Heart left ventricle (tissue), 16 donors: ENCODE data around the gene COPS8. TPM values are rescaled to one million over a fixed set of nuclear protein-coding genes. Genes with fewer than 3 reads are reported as not detected.

Experiments
- ATAC-seq, 4 donors: fragments of 200-7000 bp; cut with Tn5 transposase; one replicate each; pipeline ENCODE4 v1.9.1; 2020 to 2022; ENCODE audit warnings: moderate library complexity in 4 of 4, mild to moderate bottlenecking in 3 of 4, moderate number of reproducible peaks in 1 of 4
- DNase-seq, 5 donors: peaks; one replicate each; pipeline ENCODE4 v3.0.0-alpha.2; 2020
- H3K27ac ChIP-seq, 12 donors: fragments of 200-600 bp; sonication (generic) in 4 of 12; one replicate each; pipeline versions ENCODE4 v1.5.0 to v1.8.0; 2016 to 2022; ENCODE audit warnings: mild to moderate bottlenecking in 2 of 12
- H3K27me3 ChIP-seq, 9 donors: fragments of 200-600 bp; sonication (generic) in 2 of 9; one replicate each; pipeline versions ENCODE4 v1.5.1 to v1.8.0; 2016 to 2022; ENCODE audit warnings: mild to moderate bottlenecking in 3 of 9
- H3K36me3 ChIP-seq, 9 donors: fragments of 200-600 bp; sonication (generic) in 2 of 9; one replicate each; pipeline versions ENCODE4 v1.5.0 to v1.8.0; 2018 to 2022; ENCODE audit warnings: mild to moderate bottlenecking in 2 of 9
- H3K4me1 ChIP-seq, 12 donors: fragments of 200-600 bp; sonication (generic) in 4 of 12; one replicate each; pipeline versions ENCODE4 v1.5.0 to v1.8.0; 2016 to 2022; ENCODE audit warnings: mild to moderate bottlenecking in 3 of 12
- H3K4me3 ChIP-seq, 12 donors: fragments of 200-600 bp; sonication (generic) in 4 of 12; one replicate each; pipeline versions ENCODE4 v1.5.0 to v1.8.0; 2017 to 2022; ENCODE audit warnings: mild to moderate bottlenecking in 9 of 12, moderate library complexity in 4 of 12
- H3K9me3 ChIP-seq, 12 donors: fragments of 200-600 bp; sonication (generic) in 4 of 12; one replicate each; pipeline versions ENCODE4 v1.5.0 to v1.8.0; 2016 to 2022; ENCODE audit warnings: mild to moderate bottlenecking in 1 of 12
- CTCF ChIP-seq, 12 donors: fragments of 200-600 bp; sonication (generic) in 4 of 12; IDR thresholded peaks; one replicate each; pipeline versions ENCODE4 v1.5.0 to v1.8.0; 2018 to 2022; ENCODE audit warnings: antibody characterized with exemption in 12 of 12, mild to moderate bottlenecking in 5 of 12
- POLR2A ChIP-seq, 2 donors: fragments of 450-650 bp; IDR thresholded peaks; one replicate each; pipeline ENCODE4 v1.6.1; 2017; ENCODE audit warnings: antibody characterized with exemption in 2 of 2, mild to moderate bottlenecking in 2 of 2, moderate library complexity in 2 of 2
- WGBS, 4 donors: extraction: QIAGEN DNeasy Blood & Tissue Kit in 2 of 4; methylation state at CpG; one replicate each; pipeline versions ENCODE4 v1.1.5 to v1.1.7; 2013 to 2018; 5-methylcytosine and 5-hydroxymethylcytosine counted together
- intact Hi-C, 10 donors: fragments of 100-400 bp; cut with DNase I; formaldehyde crosslinking; loops; one replicate each; pipeline versions ENCODE4 v1.11.1 to v1.14.2; 2022
- polyA plus RNA-seq, 2 donors: library from polyadenylated mRNA; stranded (reverse); fragments of 200-250 nt; gene quantifications; one replicate each; pipeline ENCODE4 v1.2.3, GENCODE V29; 2013
- total RNA-seq, 9 donors: library from RNA; depleted of rRNA in 2 of 9; stranded (reverse); fragments of >200 nt in 2 of 9; fragmentation: NEBNext Ultra II Directional in 3 of 9; extraction: Animal tissue kit (Norgen Biotek cat#: 25700) in 3 of 9; gene quantifications; one replicate each; pipeline versions ENCODE4 v1.1.0 to v1.2.4, GENCODE V29; 2016 to 2023
- donor health status: ischemic (EF 13 %, LVEDD 7.1; RV severe dilation, severe dysfunction).
- donor health status: healthy with polysubstance abuse.
- donor health status: DM: no; HTN: yes; CAD: no.
- donor health status: DM: no; HTN: no; CAD: no.
- donor health status: ischemic (EF 25% LVEDD 6.9; RV normal size, moderate dysfunction).
- donor health status: ischemic (EF 25% LVEDD 5.7; RV mildly dilated, moderate dysfunction).
- donor health status: healthy.
- donor health status: DM: yes; HTN: yes; CAD: no.
- donor health status: ischemic (EF 35%, LVEDD 5.7; RV mildly dilated, moderate dysfunction).
- donor health status: nonischemic (EF 11% LVEDD 7.7; RV severe dilation, severe dysfunction).
- donor health status: DM: yes; HTN: yes; CAD: no.
- donor health status: PGD.
- donor health status: ischemic (EF 29% LVEDD 5.4; RV normal size, mild dysfunction).
- donor health status: nonischemic (EF 23%, LVEDD 6.1; RV moderate dilation, normal function).

The COPS8 gene
- total and polyA plus RNA-seq, 11 donors: 34.7 to 231 (median 93.0) TPM

- Histone ChIP-seq H3K27ac (peak overlapping the region in 2 of 12 donors; percentile 58 to 64), H3K4me3 (no peak overlapping the region), H3K4me1 (peaks cover 0 to 40% (median 28%) of the 10 kb centered on the region in 12 donors), H3K27me3 (no peaks in the 10 kb centered on the region), H3K36me3 (no peaks in the 10 kb centered on the region), H3K9me3 (peaks cover 0 to 5% (median 0%) of the 10 kb centered on the region in 12 donors)
- DNase-seq (peak; percentile 60 to 82 (median 72)), ATAC-seq (peak in 3 of 4 donors; percentile 55 to 65 (median 59))
- intact Hi-C loops: loop anchor here in 3 of 10 donors (5.0 to 10.0 kb wide), 3 partner anchors 1287 to 1307 kb away; no protein-coding TSS in a partner anchor
- 84 to 85% (median 85%) methylated on average over 24 of the region's 24 CpGs for WGBS, 4 donors
- TF ChIP-seq CTCF (IDR thresholded peaks at IDR 0.05) (peak; percentile 92 to 99 (median 98)), POLR2A (IDR thresholded peaks at IDR 0.05) (no peak)
Measured at GRCh38 chr2:237072067-237072931, 13.4 kb upstream of the COPS8 start.

GRCh38 chr2:237073552-237073951 lies 12.1 kb upstream of the COPS8 start:
- Histone ChIP-seq H3K27ac (peak overlapping the region in 9 of 12 donors; percentile 11 to 64 (median 45)), H3K4me3 (no peak overlapping the region), H3K9me3 (peaks cover 0 to 5% (median 0%) of the 10 kb centered on the region in 12 donors), H3K4me1 (peaks cover 0 to 38% (median 28%) of the 10 kb centered on the region in 12 donors), H3K27me3 (no peaks in the 10 kb centered on the region), H3K36me3 (no peaks in the 10 kb centered on the region)
- TF ChIP-seq POLR2A (IDR thresholded peaks at IDR 0.05) (no peak), CTCF (IDR thresholded peaks at IDR 0.05) (no peak)
- DNase-seq: no peak
- WGBS, 4 donors: 17 to 45% (median 37%) methylated on average over 4 of the region's 4 CpGs
- peak; percentile 21 to 80 (median 68) for ATAC-seq
- intact Hi-C loops: loop anchor here in 3 of 10 donors (5.0 to 10.0 kb wide), 3 partner anchors 1289 to 1309 kb away; no protein-coding TSS in a partner anchor

GRCh38 chr2:237074211-237074993 lies 11.3 kb upstream of the COPS8 start:
- 52 to 61% (median 54%) methylated on average over 7 of the region's 7 CpGs for WGBS, 4 donors
- H3K9me3 ChIP-seq: peaks cover 0 to 5% (median 0%) of the 10 kb centered on the region in 12 donors
- no peak for DNase-seq
- intact Hi-C loops: loop anchor here in 3 of 10 donors (5.0 to 10.0 kb wide), 3 partner anchors 1290 to 1310 kb away; no protein-coding TSS in a partner anchor
- H3K4me1 ChIP-seq: peaks cover 0 to 38% (median 28%) of the 10 kb centered on the region in 12 donors
- H3K36me3 ChIP-seq: no peaks in the 10 kb centered on the region
- TF ChIP-seq POLR2A (IDR thresholded peaks at IDR 0.05) (no peak), CTCF (IDR thresholded peaks at IDR 0.05) (no peak)
- peak overlapping the region in 9 of 12 donors; percentile 16 to 64 (median 44) for H3K27ac ChIP-seq
- ATAC-seq: peak in 2 of 4 donors; percentile 55 to 62
- H3K4me3 ChIP-seq: no peak overlapping the region
- no peaks in the 10 kb centered on the region for H3K27me3 ChIP-seq
